Measurements from ENCODE around the gene PMFBP1.

Gene PMFBP1

DNA sequence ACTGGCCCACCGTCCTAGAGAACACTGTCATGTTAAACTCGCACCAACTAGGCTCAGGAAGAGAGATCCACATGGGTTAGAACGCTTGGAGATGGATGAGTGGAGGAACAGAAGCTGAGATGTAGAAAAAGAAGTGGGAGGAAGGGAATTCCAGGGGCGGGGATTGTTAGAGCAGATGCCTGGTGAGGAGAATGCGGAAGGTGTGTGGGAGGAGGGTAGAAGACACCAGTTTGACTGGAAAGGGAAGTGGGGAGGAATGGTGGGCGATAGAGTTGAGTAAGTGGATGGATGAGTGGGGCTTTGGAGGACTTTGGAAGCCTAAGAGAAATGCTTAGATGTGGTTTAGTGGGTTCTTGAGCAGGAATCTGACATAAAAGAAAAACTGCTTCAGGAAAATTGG is 40.9 kb downstream of the PMFBP1 start:
- in situ Hi-C loops (cut with MboI; ENCODE audit: low sequenced_read_pairs), result no loop called here

- in situ Hi-C loops (cut with MboI; ENCODE audit: low sequenced_read_pairs), result loop anchor here (10.0 kb wide), 1 partner anchor 345 kb away; no protein-coding TSS in a partner anchor
Measured at GRCh38 chr16:72129976-72130656, 41.8 kb downstream of the PMFBP1 start.

DNA sequence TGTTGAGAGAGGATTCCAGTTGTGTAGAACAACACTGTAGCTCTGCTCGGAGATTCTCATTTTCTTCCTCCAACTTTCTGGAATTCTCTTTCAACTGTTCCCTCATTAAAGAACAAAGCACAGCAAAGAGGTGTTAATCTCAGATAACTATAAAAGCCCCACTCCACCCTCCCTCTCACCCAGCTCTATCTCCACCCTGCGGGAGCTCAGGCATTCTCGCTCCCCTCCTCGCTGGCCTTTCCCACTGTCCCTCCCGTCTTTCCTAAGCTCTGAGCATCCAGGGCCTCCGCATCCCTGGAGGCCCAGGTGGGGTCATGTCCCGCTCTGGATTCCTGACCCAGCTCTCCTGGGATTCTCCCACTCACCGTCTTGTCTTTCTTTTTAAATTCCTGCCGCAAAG is 43.3 kb downstream of the PMFBP1 start:
- in situ Hi-C loops (cut with MboI; ENCODE audit: low sequenced_read_pairs), result loop anchor here (10.0 kb wide), 1 partner anchor 346 kb away; no protein-coding TSS in a partner anchor

DNA sequence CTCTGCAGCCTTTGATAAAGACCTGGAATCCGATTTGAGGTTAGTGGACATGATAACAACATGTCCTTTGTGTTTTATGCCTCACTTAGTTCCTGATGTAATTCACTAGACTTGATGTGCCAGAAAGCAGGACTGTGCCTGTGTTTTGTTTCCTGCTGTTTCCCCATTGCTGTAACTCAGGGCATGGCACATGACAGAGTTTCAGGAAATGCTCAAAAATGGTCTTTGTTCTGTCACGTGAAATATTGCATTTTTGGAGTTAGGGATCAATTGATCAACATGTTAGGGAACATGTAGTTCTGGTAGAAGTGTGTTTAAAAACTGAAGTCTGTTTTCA is 45.6 kb downstream of the PMFBP1 start:
- in situ Hi-C loops (cut with MboI; ENCODE audit: low sequenced_read_pairs), result loop anchor here (10.0 kb wide), 1 partner anchor 348 kb away; no protein-coding TSS in a partner anchor

DNA sequence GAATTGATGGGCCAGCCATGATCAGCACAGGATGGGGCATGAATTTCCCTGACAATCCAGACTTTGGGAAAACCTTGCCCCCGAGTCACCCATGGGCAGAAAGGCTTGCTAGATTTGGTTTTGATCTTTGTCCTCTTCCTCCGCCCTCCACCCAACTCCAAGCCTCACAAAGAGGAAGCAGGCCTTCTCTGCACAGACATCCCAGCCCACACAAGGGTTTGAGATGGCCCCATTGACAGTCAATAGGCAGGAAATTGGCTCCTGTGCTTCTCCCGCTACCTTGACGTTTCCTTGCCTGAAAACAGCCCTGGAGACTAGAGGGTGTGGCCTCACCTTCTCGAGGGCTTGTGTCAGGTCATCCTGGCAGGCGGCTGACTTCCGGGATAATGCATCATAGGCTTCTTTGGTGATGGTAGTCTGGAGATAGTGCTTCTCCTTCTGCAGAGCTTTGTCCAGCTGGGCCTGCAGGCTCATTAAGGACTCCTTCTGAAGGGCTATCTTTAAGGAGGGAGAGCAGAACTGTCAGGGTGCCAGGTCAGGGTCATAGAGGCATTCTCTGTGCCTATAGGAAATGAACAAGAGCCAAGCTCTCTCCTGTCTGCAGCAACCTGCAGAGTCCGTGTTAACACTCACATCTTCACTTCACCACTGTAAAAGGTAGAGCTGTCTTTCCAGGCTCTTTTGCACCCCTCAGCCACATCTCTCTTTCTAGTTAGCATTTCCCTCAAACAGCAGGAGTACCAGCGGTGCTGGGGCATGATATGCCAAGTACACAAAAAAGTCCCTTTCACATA is 46.1 kb downstream of the PMFBP1 start:
- in situ Hi-C loops (cut with MboI; ENCODE audit: low sequenced_read_pairs), result loop anchor here (10.0 kb wide), 1 partner anchor 349 kb away; no protein-coding TSS in a partner anchor

DNA sequence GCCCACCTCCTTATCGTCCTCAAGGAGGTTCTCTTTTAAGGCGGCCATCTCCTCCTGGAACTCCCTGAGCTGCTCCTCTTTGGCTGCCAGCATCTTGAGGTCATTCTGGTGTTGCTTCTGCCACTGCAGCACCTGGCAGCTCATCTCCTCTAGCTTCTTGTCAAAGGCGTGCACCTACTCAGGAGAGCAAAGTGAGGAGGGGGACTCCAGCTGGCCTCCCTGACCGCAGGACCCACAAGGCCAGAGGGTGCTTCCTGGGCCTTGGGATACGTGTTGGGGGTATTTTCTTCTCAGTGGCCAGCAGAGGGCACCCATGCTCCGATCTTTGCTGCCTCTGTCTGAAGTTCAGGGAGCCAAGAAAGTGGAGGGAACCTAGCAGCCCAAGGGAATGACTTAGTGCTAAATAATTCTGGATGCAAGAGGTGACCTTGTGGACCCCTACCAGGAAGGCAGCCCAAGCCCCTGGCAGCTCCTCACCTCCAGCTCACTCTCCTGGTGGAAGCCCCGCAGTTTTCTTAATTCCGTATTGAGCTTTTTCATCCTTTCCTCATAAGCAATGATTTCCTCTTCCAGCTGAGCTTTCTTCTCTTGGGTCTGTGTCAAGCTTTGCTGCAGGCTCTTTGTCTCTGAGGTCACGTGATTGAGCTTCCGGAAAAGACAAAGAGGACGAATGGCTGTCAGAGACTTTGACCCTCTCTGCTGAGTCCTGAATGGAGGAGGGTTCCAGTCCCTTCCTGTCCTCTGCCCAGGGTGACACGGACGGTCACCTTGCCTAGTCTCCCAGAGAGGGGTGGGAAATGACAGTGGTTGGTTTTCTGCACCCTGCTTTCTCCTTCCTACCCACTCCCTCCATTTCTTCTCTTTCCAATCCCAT is 47.0 kb downstream of the PMFBP1 start:
- in situ Hi-C loops (cut with MboI; ENCODE audit: low sequenced_read_pairs), result loop anchor here (10.0 kb wide), 1 partner anchor 350 kb away; no protein-coding TSS in a partner anchor

DNA sequence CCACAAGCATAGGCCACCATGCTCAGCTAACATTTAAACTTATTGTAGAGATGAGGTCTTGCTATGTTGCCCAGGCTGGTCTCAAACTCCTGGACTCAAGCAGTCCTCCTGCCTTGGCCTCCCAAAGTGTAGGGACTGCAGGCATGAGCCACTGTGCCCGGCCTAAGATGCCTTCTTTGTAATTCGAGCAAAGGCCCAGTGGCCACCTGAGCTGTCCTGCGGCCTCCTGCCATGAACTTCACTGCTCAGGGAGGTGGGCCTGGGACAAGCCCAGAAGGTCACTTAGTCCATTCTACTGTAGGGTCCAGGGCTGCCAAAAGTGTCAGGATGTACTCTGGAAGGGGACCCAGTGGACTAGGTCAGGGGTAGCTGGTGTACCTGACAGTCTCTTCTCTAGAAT is 47.8 kb downstream of the PMFBP1 start:
- in situ Hi-C loops (cut with MboI; ENCODE audit: low sequenced_read_pairs), result loop anchor here (10.0 kb wide), 1 partner anchor 351 kb away; no protein-coding TSS in a partner anchor

- in situ Hi-C loops (cut with MboI; ENCODE audit: low sequenced_read_pairs), result loop anchor here (10.0 kb wide), 1 partner anchor 351 kb away; no protein-coding TSS in a partner anchor
Measured at GRCh38 chr16:72123426-72123825, 48.5 kb downstream of the PMFBP1 start.

GRCh38 chr16:72122916-72123315 is 49.0 kb downstream of the PMFBP1 start:
- in situ Hi-C loops (cut with MboI; ENCODE audit: low sequenced_read_pairs), result loop anchor here (10.0 kb wide), 1 partner anchor 352 kb away; no protein-coding TSS in a partner anchor

DNA sequence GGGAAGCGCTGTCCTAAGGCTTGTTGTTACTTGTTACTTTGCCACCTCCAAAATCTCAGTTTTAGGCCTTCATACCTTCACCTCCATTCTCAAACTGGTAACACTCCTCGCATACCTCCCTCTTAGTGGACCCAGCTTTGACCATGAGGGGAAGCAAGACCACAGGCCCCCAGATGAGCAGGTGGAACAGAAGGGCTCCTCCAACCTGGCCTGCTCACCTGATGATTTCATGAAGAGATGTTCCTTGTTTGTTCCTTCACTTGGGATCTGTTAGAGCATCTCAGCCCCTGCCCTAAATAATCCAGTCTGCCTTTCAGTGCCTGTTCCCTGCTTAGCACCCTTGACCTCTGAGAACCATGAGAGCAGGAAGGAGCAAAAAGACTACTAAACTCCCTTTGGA is 49.6 kb downstream of the PMFBP1 start:
- in situ Hi-C loops (cut with MboI; ENCODE audit: low sequenced_read_pairs), result loop anchor here (10.0 kb wide), 1 partner anchor 352 kb away; no protein-coding TSS in a partner anchor

GRCh38 chr16:72120026-72120425 is 51.9 kb downstream of the PMFBP1 start:
- in situ Hi-C loops (cut with MboI; ENCODE audit: low sequenced_read_pairs), result loop anchor here (10.0 kb wide), 1 partner anchor 355 kb away; no protein-coding TSS in a partner anchor

DNA sequence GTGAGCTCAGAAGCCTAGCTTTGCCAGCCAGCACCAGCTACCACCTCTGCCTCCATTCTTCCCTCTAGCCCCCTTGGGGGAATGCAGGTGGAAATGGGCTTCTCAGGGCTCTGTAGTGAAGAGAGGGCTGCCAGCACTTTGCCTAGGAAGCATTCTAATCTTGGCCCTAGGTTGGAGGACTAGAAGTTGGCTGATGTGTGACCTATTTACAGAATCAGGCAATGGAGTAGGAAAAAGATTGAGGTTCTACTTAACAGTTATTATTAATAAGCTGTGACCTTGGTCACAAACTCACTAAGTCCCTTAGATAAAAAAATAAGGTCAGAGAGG is 58.4 kb downstream of the PMFBP1 start:
- in situ Hi-C loops (cut with MboI; ENCODE audit: low sequenced_read_pairs), result no loop called here

DNA sequence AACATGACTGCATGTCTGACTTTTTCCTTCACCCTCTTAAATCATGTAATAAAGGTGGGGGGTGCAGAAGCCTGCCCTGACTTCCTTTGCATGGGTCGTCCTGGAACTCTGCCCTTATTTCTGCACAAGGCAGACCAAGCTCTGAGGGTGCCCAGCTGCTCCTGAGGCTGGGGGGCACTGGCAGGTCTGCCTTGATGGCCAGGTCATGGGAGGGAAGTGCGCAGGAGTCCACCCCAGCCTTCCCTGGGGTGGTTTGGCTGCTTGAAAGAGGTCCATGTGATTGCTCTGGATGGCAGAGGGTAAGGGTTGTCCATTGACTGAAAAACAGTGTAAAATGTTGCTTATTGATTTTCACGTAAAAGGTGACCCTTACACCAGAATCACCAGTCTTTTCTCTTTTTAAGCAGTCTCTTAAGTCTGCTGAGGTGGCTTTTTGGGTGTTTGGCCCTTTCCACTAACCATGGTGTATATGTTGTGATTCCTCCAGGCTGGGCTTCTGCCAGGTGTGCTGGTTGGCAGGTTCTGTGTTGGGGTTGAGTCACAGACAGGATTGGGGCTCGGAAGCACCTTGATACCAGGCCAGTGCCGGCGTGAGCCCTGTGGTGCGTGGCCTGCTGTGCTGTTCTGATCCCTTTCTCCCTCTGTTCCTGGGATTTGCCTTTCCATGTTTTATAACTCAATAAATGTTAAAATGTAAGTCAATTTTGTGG is 58.9 kb downstream of the PMFBP1 start:
- in situ Hi-C loops (cut with MboI; ENCODE audit: low sequenced_read_pairs), result no loop called here

DNA sequence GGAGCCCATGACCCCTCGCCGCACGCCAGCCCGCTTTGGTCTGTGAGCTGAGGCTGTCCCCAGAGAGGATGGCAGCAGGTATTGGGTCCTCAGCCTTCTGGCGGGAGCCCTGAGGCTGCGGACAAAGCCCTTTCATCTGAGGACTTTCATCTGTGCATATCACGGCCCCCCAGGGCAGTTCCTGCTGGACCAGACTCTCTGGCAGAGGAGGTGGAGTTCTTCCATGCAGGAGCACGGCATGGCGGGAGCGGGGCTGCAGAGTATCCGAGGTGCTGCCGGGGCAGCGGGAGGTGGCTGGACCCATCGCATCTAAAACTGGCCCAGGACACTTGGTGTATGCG is 59.5 kb downstream of the PMFBP1 start:
- in situ Hi-C loops (cut with MboI; ENCODE audit: low sequenced_read_pairs), result no loop called here

GRCh38 chr16:72111657-72112451 is 60.1 kb downstream of the PMFBP1 start:
- in situ Hi-C loops (cut with MboI; ENCODE audit: low sequenced_read_pairs), result no loop called here

- in situ Hi-C loops (cut with MboI; ENCODE audit: low sequenced_read_pairs), result no loop called here
Measured at GRCh38 chr16:72110662-72111615, 61.0 kb downstream of the PMFBP1 start.

GRCh38 chr16:72109966-72110530 is 61.9 kb downstream of the PMFBP1 start:
- in situ Hi-C loops (cut with MboI; ENCODE audit: low sequenced_read_pairs), result no loop called here

- in situ Hi-C loops (cut with MboI; ENCODE audit: low sequenced_read_pairs), result no loop called here
Measured at GRCh38 chr16:72109300-72109699, 62.7 kb downstream of the PMFBP1 start.

Measured in HL-60/S4 treated with retinoic acid at 250 ng/mL for 4 days and 3 days (cell line).